ENCODE results near the gene HYAL3. TPM values are rescaled to one million over a fixed set of nuclear protein-coding genes. Genes with fewer than 3 reads are reported as not detected.
"Not testable (repeated sequence)": the region's sequence is repeated elsewhere in the genome, so short reads cannot be mapped to it uniquely, and the experiment has no call there.

The HYAL3 gene
- total RNA-seq, 1 donor from 2014 or later, result 1.5 TPM

GRCh38 chr3:50248387-50248786 is 50.8 kb downstream of the HYAL3 start:
- no peak for ATAC-seq
- DNase-seq (ENCODE audit: low spot score), result no peak
- intact Hi-C loops (cut with DNase I), result no loop called here

DNA sequence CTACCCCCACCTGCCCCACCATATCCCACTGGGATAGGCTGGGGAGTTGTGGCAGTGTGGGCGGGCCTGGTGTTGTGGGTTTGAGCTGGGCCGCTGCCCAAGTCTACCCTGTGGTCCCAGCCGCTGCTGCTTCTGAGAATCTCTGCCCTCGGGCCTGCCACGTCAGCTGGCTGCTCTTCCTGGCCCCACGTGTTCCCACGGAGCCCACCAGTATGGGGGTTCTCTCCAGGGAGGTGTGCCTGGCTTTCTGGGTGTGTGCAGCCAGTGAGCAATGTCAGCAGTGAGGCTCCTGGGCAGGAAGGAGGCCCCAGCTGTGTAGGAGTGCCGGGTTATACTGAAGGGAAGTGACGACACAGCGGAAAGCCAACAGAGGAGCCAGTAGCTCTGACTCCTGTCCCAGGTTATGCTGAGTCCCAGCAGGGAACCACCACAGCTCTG is 52.7 kb downstream of the HYAL3 start:
- peak; percentile 49 for ATAC-seq
- no peak for DNase-seq (ENCODE audit: low spot score)
- intact Hi-C loops (cut with DNase I), result no loop called here

DNA sequence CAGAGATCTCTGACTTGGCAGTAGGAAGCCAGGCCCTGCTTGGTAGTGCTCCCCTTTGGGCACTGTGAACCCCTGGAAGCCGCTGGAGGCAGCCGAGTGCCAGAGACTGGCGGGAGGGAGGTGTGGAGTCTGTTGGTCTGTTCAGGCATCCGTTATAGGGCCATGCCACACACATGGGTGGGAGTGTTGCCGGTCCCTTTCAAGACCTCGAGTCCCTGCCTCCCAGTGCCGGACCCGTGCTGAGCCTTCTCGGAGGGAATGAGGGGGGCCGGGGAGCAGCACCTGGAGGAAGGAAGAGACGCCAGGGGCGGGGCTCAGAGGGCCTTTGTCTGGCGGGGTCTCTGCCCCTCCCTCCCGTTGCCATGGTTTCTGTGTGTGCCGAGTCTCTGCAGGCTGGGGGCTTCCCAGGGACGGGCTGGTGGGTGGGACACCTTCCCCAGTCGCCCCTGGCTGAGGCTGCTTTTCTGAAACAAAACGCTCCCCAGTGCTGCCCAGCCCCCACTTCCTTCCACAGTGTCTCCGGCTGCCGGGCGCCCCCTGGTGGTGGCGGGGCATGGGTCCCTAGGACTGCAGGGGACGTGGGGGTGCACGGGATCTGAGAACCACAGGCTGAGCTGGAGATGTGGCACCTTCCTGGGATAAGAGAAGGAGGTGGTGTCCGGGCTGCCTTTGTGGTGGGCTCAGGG is 53.2 kb downstream of the HYAL3 start:
- intact Hi-C loops (cut with DNase I), result no loop called here
- ATAC-seq (peak; percentile 91), DNase-seq (ENCODE audit: low spot score) (peak; percentile 96)

DNA sequence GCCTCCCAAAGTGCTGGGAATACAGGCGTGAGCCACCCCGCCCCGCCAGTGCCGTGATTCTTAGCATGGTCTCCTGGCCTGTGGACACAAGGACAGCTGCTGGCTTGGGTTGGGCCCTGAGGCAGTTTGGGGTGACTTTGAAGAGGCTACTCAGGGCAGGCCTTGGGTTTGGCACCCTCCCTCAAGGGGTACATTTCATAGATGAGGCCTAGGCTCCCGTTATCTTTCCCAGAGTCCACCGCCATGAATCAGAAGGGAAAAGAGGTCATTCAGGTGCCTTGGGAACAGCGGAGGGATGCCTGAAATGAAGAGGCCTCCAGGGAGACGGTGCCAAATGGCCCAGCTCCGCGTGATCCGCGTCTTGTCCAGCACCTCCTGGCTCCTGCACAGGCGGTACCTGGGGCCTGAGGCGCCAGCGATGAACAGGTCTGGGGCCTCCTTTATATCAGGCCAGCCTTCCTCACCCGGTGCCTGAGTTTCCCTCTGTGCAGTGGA is 53.9 kb downstream of the HYAL3 start:
- no peak for DNase-seq (ENCODE audit: low spot score)
- peak; percentile 0 for ATAC-seq
- intact Hi-C loops (cut with DNase I), result no loop called here

- ATAC-seq; intact Hi-C loops (cut with DNase I); DNase-seq (ENCODE audit: low spot score): not testable (repeated sequence)
These were observed 54.4 kb downstream of the HYAL3 start for GRCh38 chr3:50244813-50245212.

GRCh38 chr3:50243543-50243895 is 55.7 kb downstream of the HYAL3 start:
- DNase-seq (ENCODE audit: low spot score) (no peak), ATAC-seq (no peak)
- intact Hi-C loops (cut with DNase I), result no loop called here

DNA sequence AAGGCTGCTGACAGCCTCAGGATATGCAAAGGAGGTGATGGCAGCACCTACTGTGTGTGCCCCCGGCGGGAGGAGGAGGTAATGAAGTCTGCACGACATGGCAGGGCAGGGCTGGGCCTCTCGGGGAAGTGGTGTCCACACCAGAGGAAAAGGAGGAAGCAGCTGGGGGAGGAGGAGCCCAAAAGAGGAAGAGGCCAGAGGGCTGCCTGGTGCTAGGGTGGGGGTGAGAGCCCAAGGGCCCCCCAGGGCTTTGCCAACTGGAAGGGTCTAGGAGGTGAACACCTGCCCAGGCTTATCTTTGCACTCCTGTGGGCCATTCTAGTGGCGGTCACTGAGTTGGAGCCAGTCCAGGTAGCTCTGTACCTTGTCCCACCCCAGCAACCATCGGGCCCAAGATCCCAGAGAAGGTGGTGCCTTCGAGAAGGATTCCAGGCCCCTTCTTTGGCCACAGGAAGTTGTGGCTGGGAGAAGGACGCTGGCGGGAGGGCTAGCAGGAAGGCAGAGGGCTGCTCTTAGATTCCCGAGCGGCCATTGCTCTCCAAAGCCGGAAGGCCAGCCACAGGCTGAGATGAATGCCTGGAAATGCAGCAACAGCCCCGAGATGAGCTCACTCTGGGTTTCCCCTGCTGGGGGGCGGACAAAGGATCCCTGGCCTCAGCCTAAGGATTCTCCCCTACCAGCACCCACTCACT is 56.2 kb downstream of the HYAL3 start:
- DNase-seq (ENCODE audit: low spot score), result no peak
- peak; percentile 41 for ATAC-seq
- intact Hi-C loops (cut with DNase I), result no loop called here

Other genes with a start within 250 kb of the HYAL3 start
- gene RBM5, start 210.5 kb downstream of the HYAL3 start, total RNA-seq, result 231 TPM
- 29.3 TPM for gene SEMA3F, start 144.1 kb downstream of the HYAL3 start, total RNA-seq
- gene GNAT1, start 107.8 kb downstream of the HYAL3 start, total RNA-seq, result not detected
- gene SLC38A3, start 94.1 kb downstream of the HYAL3 start, total RNA-seq, result 2.5 TPM
- 313 TPM for gene GNAI2, start 63.2 kb downstream of the HYAL3 start, total RNA-seq
- 390 TPM for gene SEMA3B, start 30.3 kb downstream of the HYAL3 start, total RNA-seq
- gene LSMEM2, start 20.3 kb downstream of the HYAL3 start, total RNA-seq, result 2.0 TPM
- 51.2 TPM for gene IFRD2, start 7.0 kb downstream of the HYAL3 start, total RNA-seq
- 20.7 TPM for gene NAA80, start within 50 bp of the HYAL3 start, total RNA-seq
- 19.4 TPM for gene HYAL1, start 4.2 kb upstream of the HYAL3 start, total RNA-seq
- 48.8 TPM for gene HYAL2, start 23.3 kb upstream of the HYAL3 start, total RNA-seq
- gene TUSC2, start 28.8 kb upstream of the HYAL3 start, total RNA-seq, result 17.7 TPM
- 51.0 TPM for gene RASSF1, start 41.4 kb upstream of the HYAL3 start, total RNA-seq
- gene ZMYND10, start 46.3 kb upstream of the HYAL3 start, total RNA-seq, result 1.9 TPM
- 20.6 TPM for gene NPRL2, start 51.4 kb upstream of the HYAL3 start, total RNA-seq
- 10.1 TPM for gene CYB561D2, start 51.5 kb upstream of the HYAL3 start, total RNA-seq
- gene TMEM115, start 60.1 kb upstream of the HYAL3 start, total RNA-seq, result 29.6 TPM
- 1.8 TPM for gene CACNA2D2, start 204.2 kb upstream of the HYAL3 start, total RNA-seq